H9 (cell line): ENCODE measurements around the gene PTPRJ. TPM values are rescaled to one million over a fixed set of nuclear protein-coding genes. Genes with fewer than 3 reads are reported as not detected.

Experiments used
- DNase-seq: peaks from one replicate; pipeline ENCODE4 v3.0.0-alpha.2; 2017
- H2AFZ ChIP-seq: one replicate; pipeline ENCODE4 v1.6.1; 2013; ENCODE audit warnings: mild to moderate bottlenecking, low read length, control low read depth, moderate library complexity
- H2AK5ac ChIP-seq: 2 replicates; pipeline ENCODE4 v1.6.1; 2013; ENCODE audit warnings: low read length, control low read depth, mixed read lengths; ENCODE audit not compliant: insufficient read length
- H2BK120ac ChIP-seq: one replicate; pipeline ENCODE4 v1.6.1; 2013; ENCODE audit warnings: low read depth, mild to moderate bottlenecking, low read length, control low read depth, inconsistent platforms; ENCODE audit not compliant: poor library complexity, severe bottlenecking
- H2BK12ac ChIP-seq: 2 replicates; pipeline ENCODE4 v1.6.1; 2013; ENCODE audit warnings: low read length, control low read depth, mixed read lengths, low read depth; ENCODE audit not compliant: insufficient read length
- H2BK15ac ChIP-seq: 2 replicates; pipeline ENCODE4 v1.6.1; 2013; ENCODE audit warnings: low read depth, low read length, control low read depth
- H2BK20ac ChIP-seq: one replicate; pipeline ENCODE4 v1.6.1; 2013; ENCODE audit warnings: low read depth, mild to moderate bottlenecking, low read length, control low read depth, inconsistent platforms; ENCODE audit not compliant: poor library complexity, severe bottlenecking
- H2BK5ac ChIP-seq: 2 replicates; pipeline ENCODE4 v1.6.1; 2013; ENCODE audit warnings: low read length, control low read depth, mixed read lengths; ENCODE audit not compliant: insufficient read length
- H3K14ac ChIP-seq: 2 replicates; pipeline ENCODE4 v1.6.1; 2013; ENCODE audit warnings: low read length, control low read depth; ENCODE audit not compliant: insufficient read depth
- H3K18ac ChIP-seq: 2 replicates; pipeline ENCODE4 v1.6.1; 2013; ENCODE audit warnings: low read depth, mild to moderate bottlenecking, mixed read lengths, low read length, control low read depth; ENCODE audit not compliant: insufficient read length
- H3K23ac ChIP-seq: 2 replicates; pipeline ENCODE4 v1.6.1; 2013; ENCODE audit warnings: low read length, control low read depth, mixed read lengths, low read depth; ENCODE audit not compliant: insufficient read length
- H3K23me2 ChIP-seq: 2 replicates; pipeline ENCODE4 v1.6.1; 2013; ENCODE audit warnings: low read depth, mild to moderate bottlenecking, mixed read lengths, low read length, control low read depth; ENCODE audit not compliant: insufficient read length, poor library complexity, severe bottlenecking
- H3K27ac ChIP-seq: 2 replicates; pipeline ENCODE4 v1.5.1; 2013; ENCODE audit warnings: low read length, control low read depth, mixed read lengths, low read depth; ENCODE audit not compliant: insufficient read length
- H3K27me3 ChIP-seq: 2 replicates; pipeline ENCODE4 v1.6.1; 2013; ENCODE audit warnings: low read length, control low read depth, inconsistent platforms; ENCODE audit not compliant: insufficient read depth
- H3K4ac ChIP-seq: 2 replicates; pipeline ENCODE4 v1.6.1; 2013; ENCODE audit warnings: low read depth, mild to moderate bottlenecking, control low read depth, inconsistent platforms, low read length, moderate library complexity
- H3K4me1 ChIP-seq: 2 replicates; pipeline ENCODE4 v1.6.1; 2013; ENCODE audit warnings: low read length, control low read depth, inconsistent platforms; ENCODE audit not compliant: insufficient read depth
- H3K4me2 ChIP-seq: 2 replicates; pipeline ENCODE4 v1.6.1; 2013; ENCODE audit warnings: low read length, control low read depth, mixed read lengths; ENCODE audit not compliant: insufficient read length, insufficient read depth
- H3K56ac ChIP-seq: 2 replicates; pipeline ENCODE4 v1.6.1; 2013; ENCODE audit warnings: low read depth, mild to moderate bottlenecking, mixed read lengths, low read length, control low read depth; ENCODE audit not compliant: insufficient read length
- H3K79me1 ChIP-seq: 2 replicates; pipeline ENCODE4 v1.6.1; 2013; ENCODE audit warnings: low read depth, mild to moderate bottlenecking, moderate library complexity, low read length, control low read depth, inconsistent platforms; ENCODE audit not compliant: insufficient read depth, poor library complexity, severe bottlenecking
- H3K79me2 ChIP-seq: 2 replicates; pipeline ENCODE4 v1.6.1; 2013; ENCODE audit warnings: low read length, control low read depth, inconsistent platforms; ENCODE audit not compliant: insufficient read depth
- H3K9ac ChIP-seq: 2 replicates; pipeline ENCODE4 v1.6.1; 2013; ENCODE audit warnings: low read length, control low read depth, mixed read lengths; ENCODE audit not compliant: insufficient read length; ENCODE audit errors: extremely low read depth
- H3K9me3 ChIP-seq: one replicate; pipeline ENCODE4 v1.6.1; 2013; ENCODE audit warnings: low read depth, low read length, inconsistent platforms; ENCODE audit not compliant: control insufficient read depth
- H3T11ph ChIP-seq: one replicate; pipeline ENCODE4 v1.6.1; 2013; ENCODE audit warnings: mild to moderate bottlenecking, low read length, control low read depth, inconsistent platforms
- H4K20me1 ChIP-seq: one replicate; pipeline ENCODE4 v1.6.1; 2013; ENCODE audit not compliant: control insufficient read depth, insufficient read length, insufficient read depth
- H4K5ac ChIP-seq: 2 replicates; pipeline ENCODE4 v1.6.1; 2013; ENCODE audit warnings: low read depth, mild to moderate bottlenecking, mixed read lengths, low read length, control low read depth; ENCODE audit not compliant: insufficient read length
- H4K8ac ChIP-seq: replicated peaks from 2 replicates; pipeline ENCODE4 v1.6.1; 2013; ENCODE audit warnings: low read length, control low read depth, mixed read lengths, low read depth; ENCODE audit not compliant: insufficient read length
- H4K91ac ChIP-seq: 2 replicates; pipeline ENCODE4 v1.6.1; 2013; ENCODE audit warnings: low read depth, mild to moderate bottlenecking, moderate library complexity, mixed read lengths, low read length, control low read depth; ENCODE audit not compliant: insufficient read length
- H3K27ac Mint-ChIP-seq, 3 experiments: 2 replicates in 2 of 3; 3 replicates in 1 of 3; pipeline ENCODE4 v1.8.0; 2020 to 2021; ENCODE audit warnings: mixed read lengths in 3 of 3, mild to moderate bottlenecking in 1 of 3, moderate library complexity in 1 of 3
- H3K27me3 Mint-ChIP-seq: 2 replicates; pipeline ENCODE4 v1.8.0; 2021; ENCODE audit warnings: low read depth, mild to moderate bottlenecking, moderate library complexity, mixed read lengths
- H3K36me3 Mint-ChIP-seq, 3 experiments: 2 replicates in 2 of 3; 3 replicates in 1 of 3; pipeline ENCODE4 v1.8.0; 2020 to 2021; ENCODE audit warnings: low read depth in 3 of 3, mixed read lengths in 3 of 3; ENCODE audit not compliant: insufficient read depth in 1 of 3
- H3K4me1 Mint-ChIP-seq, 2 experiments: 2 replicates each; pipeline ENCODE4 v1.8.0; 2020; ENCODE audit warnings: mixed read lengths in 2 of 2
- H3K4me3 Mint-ChIP-seq, 2 experiments: 2 replicates in 1 of 2; 3 replicates in 1 of 2; pipeline ENCODE4 v1.8.0; 2020 to 2021; ENCODE audit warnings: mild to moderate bottlenecking in 2 of 2, mixed read lengths in 2 of 2, moderate library complexity in 1 of 2
- H3K9me3 Mint-ChIP-seq, 2 experiments: 2 replicates in 1 of 2; 3 replicates in 1 of 2; pipeline ENCODE4 v1.8.0; 2020; ENCODE audit warnings: mild to moderate bottlenecking in 2 of 2, mixed read lengths in 2 of 2, moderate library complexity in 1 of 2
- WGBS: extraction: QIAGEN DNeasy Blood & Tissue Kit; methylation state at CpG from one replicate; pipeline ENCODE4 v1.1.7; 2013; ENCODE audit warnings: missing lambda C conversion rate, low lambda C conversion rate, mixed read lengths; ENCODE audit not compliant: insufficient read length; ENCODE audit errors: extremely low coverage; 5-methylcytosine and 5-hydroxymethylcytosine counted together
- total RNA-seq: library from RNA; stranded (reverse); gene quantifications from 2 replicates; pipeline ENCODE4 v1.2.1, GENCODE V29; 2021
- TF ChIP-seq, protein P1 (sequence below): fragments of 200-600 bp; sonication (generic); conservative IDR thresholded peaks from 3 replicates; pipeline ENCODE4 v1.8.0; 2021; ENCODE audit warnings: antibody characterized with exemption, mild to moderate bottlenecking

The PTPRJ gene
- total RNA-seq, 1 experiment from 2014 or later = 10.6 TPM

DNA sequence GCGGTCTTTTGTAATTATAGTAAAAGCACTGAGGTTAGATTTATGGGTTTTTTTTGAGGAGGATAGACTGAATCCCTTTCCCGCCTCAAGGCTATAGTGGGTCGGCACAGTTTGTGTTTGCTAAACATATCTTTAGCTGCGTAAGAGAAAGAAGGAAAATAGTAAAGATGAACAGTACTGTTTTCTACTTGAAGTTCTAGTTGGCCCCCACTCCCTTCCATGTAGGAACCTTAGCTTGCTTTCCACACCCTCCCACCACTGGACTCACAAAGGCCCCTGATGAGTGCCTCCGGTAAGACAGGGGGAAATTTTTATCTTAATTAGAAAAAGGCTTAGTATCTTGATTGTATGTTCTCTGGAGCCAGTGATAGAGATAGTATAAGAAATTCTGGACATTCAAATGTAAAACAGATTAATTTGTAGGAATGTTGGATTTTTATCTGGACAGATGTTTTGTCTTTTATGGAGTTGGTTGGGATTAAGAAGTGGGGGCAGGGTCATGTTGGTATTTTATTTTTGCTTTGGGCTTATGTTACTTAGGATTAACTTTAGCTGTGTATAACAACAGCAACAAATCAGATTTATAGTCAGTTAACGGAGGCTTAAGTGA, 49.4 kb downstream of the PTPRJ start:
- Histone ChIP-seq H3K23me2 (no peaks in the 10 kb centered on the region), H4K5ac (no peak overlapping the region), H3K9me3 (no peaks in the 10 kb centered on the region), H3K18ac (no peak overlapping the region), H2AFZ (no peak overlapping the region), H4K8ac (no peak overlapping the region), H3K4me1 (peaks cover 10% of the 10 kb centered on the region; the same call in 1 of the 2 replicates), H2BK15ac (no peak overlapping the region), H3K79me2 (0 out of 2 replicates have a peak, but pooled peaks cover 2% of the 10 kb centered on the region), H3K4me2 (no peak overlapping the region), H3K27me3 (no peaks in the 10 kb centered on the region), H4K91ac (no peak overlapping the region), H3K79me1 (no peaks in the 10 kb centered on the region), H3K56ac (no peak overlapping the region), H3T11ph (no peak overlapping the region), H2BK5ac (no peak overlapping the region), H3K9ac (no peak overlapping the region), H4K20me1 (no peaks in the 10 kb centered on the region), H3K14ac (no peak overlapping the region), H2BK20ac (no peak overlapping the region), H2BK120ac (no peak overlapping the region), H2BK12ac (no peak overlapping the region), H2AK5ac (no peak overlapping the region), H3K27ac (no peak overlapping the region), H3K4ac (no peak overlapping the region), H3K23ac (no peak overlapping the region)
- DNase-seq = no peak
- peaks cover 0 to 4% (median 0%) of the 10 kb centered on the region in 3 experiments; a peak in 3 of 7 replicates for H3K36me3 Mint-ChIP-seq
- H3K27ac Mint-ChIP-seq = peak overlapping the region in 2 of 3 experiments; percentile 15 to 84; a peak in 4 of 7 replicates
- H3K4me1 Mint-ChIP-seq = peaks cover 33 to 42% of the 10 kb centered on the region in 2 experiments
- H3K27me3 Mint-ChIP-seq = no peaks in the 10 kb centered on the region
- no CpG with 5 or more reads among the region's 6 CpGs for WGBS
- TF ChIP-seq, protein P1, sequence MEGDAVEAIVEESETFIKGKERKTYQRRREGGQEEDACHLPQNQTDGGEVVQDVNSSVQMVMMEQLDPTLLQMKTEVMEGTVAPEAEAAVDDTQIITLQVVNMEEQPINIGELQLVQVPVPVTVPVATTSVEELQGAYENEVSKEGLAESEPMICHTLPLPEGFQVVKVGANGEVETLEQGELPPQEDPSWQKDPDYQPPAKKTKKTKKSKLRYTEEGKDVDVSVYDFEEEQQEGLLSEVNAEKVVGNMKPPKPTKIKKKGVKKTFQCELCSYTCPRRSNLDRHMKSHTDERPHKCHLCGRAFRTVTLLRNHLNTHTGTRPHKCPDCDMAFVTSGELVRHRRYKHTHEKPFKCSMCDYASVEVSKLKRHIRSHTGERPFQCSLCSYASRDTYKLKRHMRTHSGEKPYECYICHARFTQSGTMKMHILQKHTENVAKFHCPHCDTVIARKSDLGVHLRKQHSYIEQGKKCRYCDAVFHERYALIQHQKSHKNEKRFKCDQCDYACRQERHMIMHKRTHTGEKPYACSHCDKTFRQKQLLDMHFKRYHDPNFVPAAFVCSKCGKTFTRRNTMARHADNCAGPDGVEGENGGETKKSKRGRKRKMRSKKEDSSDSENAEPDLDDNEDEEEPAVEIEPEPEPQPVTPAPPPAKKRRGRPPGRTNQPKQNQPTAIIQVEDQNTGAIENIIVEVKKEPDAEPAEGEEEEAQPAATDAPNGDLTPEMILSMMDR = no peak
- H3K4me3 Mint-ChIP-seq = no peak overlapping the region
- no peaks in the 10 kb centered on the region; a peak in 1 of 5 replicates for H3K9me3 Mint-ChIP-seq
